ENCODE data around the gene ZNF500. TPM values are rescaled to one million over a fixed set of nuclear protein-coding genes. Genes with fewer than 3 reads are reported as not detected.

ZNF500 gene
- total and polyA plus RNA-seq, 2 of the 4 experiments (the other 2 are of a cell fraction): 4.5 to 5.9 TPM

DNA sequence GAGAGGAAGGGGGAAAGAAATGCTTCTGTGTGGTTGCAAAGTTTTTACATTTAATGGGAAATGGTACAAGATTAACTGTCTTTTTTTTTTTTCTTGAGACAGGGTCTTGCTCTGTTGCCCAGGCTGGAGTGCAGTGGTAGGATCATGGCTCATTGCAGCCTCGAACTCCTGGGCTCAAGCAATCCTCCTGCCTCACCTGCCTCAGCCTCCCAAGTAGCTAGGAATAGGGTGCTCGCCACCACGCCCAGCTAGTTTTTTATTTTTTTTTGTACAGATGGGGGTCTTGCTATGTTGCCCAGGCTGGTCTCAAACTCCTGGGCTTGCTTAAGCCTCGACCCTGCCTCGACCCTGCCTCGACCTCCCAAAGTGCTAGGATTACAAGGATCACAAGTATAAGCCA is 39.3 kb upstream of the ZNF500 start:
- Histone ChIP-seq H2AK9ac (replicated peaks; ENCODE audit: low read depth, low read length, poor library complexity) (no peak overlapping the region), H4K91ac (ENCODE audit: insufficient read depth, low read depth, low read length) (no peak overlapping the region), H3K4me3 (ENCODE audit: insufficient read depth, low read depth, low read length) (no peak overlapping the region), H4K8ac (ENCODE audit: low read depth in 2 of 2, low read length in 2 of 2) (no peak overlapping the region), H3K4me1 (ENCODE audit: control insufficient read depth, insufficient read depth, low read length) (peaks cover 5% of the 10 kb centered on the region; the same call in 1 of the 2 replicates), H4K20me1 (ENCODE audit: insufficient read depth, low read length) (no peaks in the 10 kb centered on the region; the same call in 1 of the 2 replicates), H3K4ac (ENCODE audit: low read depth, low read length) (no peak overlapping the region), H3K9ac (ENCODE audit: low read depth, low read length) (no peak overlapping the region), H3K36me3 (ENCODE audit: control insufficient read depth, insufficient read depth, low read length) (peaks cover 37% of the 10 kb centered on the region), H4K5ac (ENCODE audit: low read depth, low read length) (no peak overlapping the region), H3K27me3 (ENCODE audit: control insufficient read depth, insufficient read depth, low read length) (no peaks in the 10 kb centered on the region), H3K27ac (ENCODE audit: insufficient read depth, low read length) (no peak overlapping the region), H3K4me2 (ENCODE audit: low read depth, low read length) (no peak overlapping the region), H3K56ac (ENCODE audit: extremely low read depth, insufficient read depth, low read length) (no peak overlapping the region), H3K9me1 (ENCODE audit: insufficient read depth, low read length) (no peaks in the 10 kb centered on the region), H2BK20ac (ENCODE audit: low read depth, low read length) (no peak overlapping the region), H3K9me3 (ENCODE audit: control insufficient read depth, insufficient read depth, low read length) (no peaks in the 10 kb centered on the region), H2BK15ac (ENCODE audit: low read depth, low read length) (no peak overlapping the region), H3K23ac (ENCODE audit: low read depth, low read length) (no peak overlapping the region; the same call in 1 of the 2 replicates), H2AK5ac (ENCODE audit: low read depth, low read length) (no peak overlapping the region), H3K18ac (ENCODE audit: low read depth, low read length) (no peak overlapping the region), H2BK5ac (ENCODE audit: low read depth, low read length, poor library complexity, severe bottlenecking) (no peak overlapping the region), H2AFZ (replicated peaks; ENCODE audit: low read length, poor library complexity) (no peak overlapping the region), H3K14ac (replicated peaks; ENCODE audit: low read depth, low read length) (no peak overlapping the region), H2BK120ac (ENCODE audit: low read depth, low read length) (no peak overlapping the region), H3K79me1 (ENCODE audit: low read depth in 1 of 2, low read length in 2 of 2) (peaks cover 0 to 7% of the 10 kb centered on the region in 2 experiments; a peak in 2 of 4 replicates)
- CTCF ChIA-PET: no interaction called here
- dilution Hi-C loops (cut with HindIII; ENCODE audit: low sequenced_read_pairs, unreplicated experiment): no loop called here
- no TSS peak for BruUV-seq (replicated peaks)
- POLR2A ChIA-PET (ENCODE audit: unreplicated experiment): no interaction called here
- intact Hi-C loops (cut with micrococcal nuclease): no loop called here
- no CpG with 5 or more reads among the region's 6 CpGs for WGBS, 2 experiments (ENCODE audit: extremely low coverage in 2 of 2, insufficient read length in 1 of 2)
- TF ChIP-seq CTCF (conservative IDR thresholded peaks at IDR 0.05; ENCODE audit: low read depth, low read length): no peak
- no peak for TF ChIP-seq RCOR1 (IDR thresholded peaks at IDR 0.05; ENCODE audit: insufficient replicate concordance, low read length)
- TF ChIP-seq RAD21 (IDR thresholded peaks at IDR 0.05; ENCODE audit: low read length): no peak
- no peak for TF ChIP-seq POLR2A (IDR thresholded peaks at IDR 0.05; ENCODE audit: low read depth, low read length)
- no peak for TF ChIP-seq RFX5 (IDR thresholded peaks at IDR 0.05; ENCODE audit: low read depth, low read length)
- no peak for TF ChIP-seq USF2 (IDR thresholded peaks at IDR 0.05; ENCODE audit: low read depth, low read length)
- TF ChIP-seq SMC3 (IDR thresholded peaks at IDR 0.05; ENCODE audit: low read depth, low read length): no peak
- TF ChIP-seq BHLHE40 (IDR thresholded peaks at IDR 0.05; ENCODE audit: low read depth, low read length): no peak
- TF ChIP-seq CHD1 (IDR thresholded peaks at IDR 0.05; ENCODE audit: low read depth, low read length): no peak
- TF ChIP-seq FOS (IDR thresholded peaks at IDR 0.05; ENCODE audit: low read depth, low read length): no peak
- no peak for TF ChIP-seq MAFK (IDR thresholded peaks at IDR 0.05; ENCODE audit: low read depth, low read length)
- TF ChIP-seq ELK1 (IDR thresholded peaks at IDR 0.05; ENCODE audit: borderline replicate concordance, low read depth, low read length): no peak
- TF ChIP-seq MXI1 (IDR thresholded peaks at IDR 0.05; ENCODE audit: borderline replicate concordance, low read depth, low read length): no peak
- TF ChIP-seq CEBPB (IDR thresholded peaks at IDR 0.05; ENCODE audit: low read depth, low read length): no peak
- TF ChIP-seq NFE2L2 (IDR thresholded peaks at IDR 0.05; ENCODE audit: low read depth, low read length): no peak
- TF ChIP-seq MAZ (IDR thresholded peaks at IDR 0.05; ENCODE audit: borderline replicate concordance, low read depth, low read length): no peak
- in situ Hi-C loops (cut with MboI; ENCODE audit: low sequenced_read_pairs): no loop called here
- DNase-seq (no peak), ATAC-seq (ENCODE audit: low read depth) (no peak)
